A549 (cell line): ENCODE results near the gene NQO2. TPM values are rescaled to one million over a fixed set of nuclear protein-coding genes. Genes with fewer than 3 reads are reported as not detected.

Experiments
- ATAC-seq, 2 experiments: fragments of 200-7000 bp in 1 of 2; fragments of >200 bp in 1 of 2; cut with Nextera tagmentation in 1 of 2; cut with Tn5 transposase in 1 of 2; 3 replicates each; pipeline versions ENCODE4 v1.8.0 to v1.9.1; 2018 to 2020; ENCODE audit warnings: mild to moderate bottlenecking in 1 of 2, moderate library complexity in 1 of 2
- CTCF ChIA-PET: fragments of 300-600 bp; sonication (Branson Sonifier 250); formaldehyde crosslinking; extraction: SDS; loops from one replicate; lab custom pipeline; 2021; ENCODE audit warnings: antibody characterized with exemption, inconsistent platforms; lab: Yijun Ruan, JAX
- POLR2A ChIA-PET: fragments of 350-600 bp; formaldehyde crosslinking; extraction: SDS; loops from one replicate; lab custom pipeline; 2021; ENCODE audit warnings: antibody characterized with exemption, inconsistent platforms; lab: Yijun Ruan, JAX
- DNase-seq, 2 experiments: peaks; one replicate each; pipeline versions ENCODE4 v3.0.0 to v3.0.0-alpha.2; 2011 to 2016; ENCODE audit warnings: low read depth in 1 of 2, low spot score in 1 of 2
- FAIRE-seq: peaks from 2 replicates; lab custom pipeline; 2011; peaks lifted over from hg19 to GRCh38; lab: Jason Lieb, UNC
- H3K27ac ChIP-seq, 2 experiments: fragments of >200 bp; sonication (Bioruptor Twin); formaldehyde crosslinking; 3 replicates each; pipeline ENCODE4 v1.5.1; 2016 to 2017
- H3K4me1 ChIP-seq: fragments of >200 bp; sonication (Bioruptor Twin); formaldehyde crosslinking; 3 replicates; pipeline ENCODE4 v1.6.1; 2016
- H3K4me2 ChIP-seq: fragments of >200 bp; sonication (Bioruptor Twin); formaldehyde crosslinking; 3 replicates; pipeline ENCODE4 v1.6.1; 2016
- H3K4me3 ChIP-seq: fragments of >200 bp; sonication (Bioruptor Twin); formaldehyde crosslinking; 3 replicates; pipeline ENCODE4 v1.5.1; 2016
- H3K9me3 ChIP-seq: fragments of >200 bp; sonication (Bioruptor Twin); formaldehyde crosslinking; 3 replicates; pipeline ENCODE4 v1.6.1; 2016
- BHLHE40 ChIP-seq: IDR thresholded peaks from 2 replicates; pipeline ENCODE4 v1.6.1; 2012; ENCODE audit warnings: low read depth, low read length, inconsistent platforms
- CEBPB ChIP-seq, 2 experiments: fragments of >200 bp in 1 of 2; sonication (Bioruptor Twin) in 1 of 2; formaldehyde crosslinking in 1 of 2; IDR thresholded peaks; 2 replicates each; pipeline ENCODE4 v1.6.1; 2012 to 2016
- CHD4 ChIP-seq: fragments of 200-600 bp; sonication (generic); IDR thresholded peaks from 2 replicates; pipeline ENCODE4 v1.6.1; 2016; ENCODE audit warnings: antibody characterized with exemption, mild to moderate bottlenecking, borderline replicate concordance
- FOSB ChIP-seq: fragments of 250-450 bp; sonication (Bioruptor Pico); IDR thresholded peaks from 2 replicates; pipeline ENCODE4 v1.5.0; 2020; ENCODE audit warnings: mild to moderate bottlenecking, moderate library complexity
- FOSL2 ChIP-seq, 2 experiments: fragments of 450-650 bp in 1 of 2; fragments of >200 bp in 1 of 2; sonication (Bioruptor Twin) in 1 of 2; formaldehyde crosslinking; IDR thresholded peaks; 2 replicates each; pipeline versions ENCODE4 v1.5.0 to v1.6.1; 2016 to 2020; ENCODE audit warnings: mild to moderate bottlenecking in 1 of 2, moderate library complexity in 1 of 2
- HDAC2 ChIP-seq: fragments of 200-600 bp; sonication (generic); IDR thresholded peaks from 2 replicates; pipeline ENCODE4 v1.6.1; 2016
- HEYL ChIP-seq: fragments of 250-450 bp; sonication (Bioruptor Pico); IDR thresholded peaks from 2 replicates; pipeline ENCODE4 v1.8.0; 2021; ENCODE audit warnings: mild to moderate bottlenecking, moderate library complexity
- HOXB13 ChIP-seq: fragments of 250-450 bp; sonication (Bioruptor Pico); IDR thresholded peaks from 2 replicates; pipeline ENCODE4 v1.5.0; 2020; ENCODE audit warnings: low read depth, mild to moderate bottlenecking, moderate library complexity
- HOXB5 ChIP-seq: fragments of 250-450 bp; sonication (Bioruptor Pico); IDR thresholded peaks from 2 replicates; pipeline ENCODE4 v1.5.0; 2020; ENCODE audit warnings: mild to moderate bottlenecking, moderate library complexity
- JUN ChIP-seq, 2 experiments: fragments of >200 bp; sonication (Bioruptor Twin); formaldehyde crosslinking; IDR thresholded peaks; 2 replicates in 1 of 2; 3 replicates in 1 of 2; pipeline ENCODE4 v1.6.1; 2016 to 2017
- MAFK ChIP-seq: fragments of 450-650 bp; IDR thresholded peaks from 2 replicates; pipeline ENCODE4 v1.6.1; 2014; ENCODE audit not compliant: partially characterized antibody
- MAZ ChIP-seq: fragments of 150-350 bp; IDR thresholded peaks from 2 replicates; pipeline ENCODE4 v1.6.1; 2014; ENCODE audit warnings: antibody characterized with exemption, low read depth, low read length, borderline replicate concordance
- MYC ChIP-seq: IDR thresholded peaks from 2 replicates; pipeline ENCODE4 v1.6.1; 2012; ENCODE audit warnings: mild to moderate bottlenecking, inconsistent platforms, low read length, improper control_type of control experiment, borderline replicate concordance
- NFE2L2 ChIP-seq: fragments of 150-350 bp; conservative IDR thresholded peaks from 2 replicates; pipeline ENCODE4 v1.6.1; 2014; ENCODE audit warnings: low read length
- NPAS2 ChIP-seq: fragments of 250-450 bp; sonication (Bioruptor Pico); IDR thresholded peaks from 2 replicates; pipeline ENCODE4 v1.8.0; 2022; ENCODE audit warnings: mild to moderate bottlenecking, moderate library complexity, borderline replicate concordance
- NR3C1 ChIP-seq: fragments of >200 bp; sonication (Bioruptor Twin); formaldehyde crosslinking; IDR thresholded peaks from 3 replicates; pipeline ENCODE4 v1.6.1; 2017
- RARB ChIP-seq: fragments of 250-450 bp; sonication (Bioruptor Pico); IDR thresholded peaks from 2 replicates; pipeline ENCODE4 v1.8.0; 2021; ENCODE audit warnings: mild to moderate bottlenecking, moderate library complexity
- RCOR1 ChIP-seq: fragments of 150-350 bp; IDR thresholded peaks from 2 replicates; pipeline ENCODE4 v1.6.1; 2014; ENCODE audit warnings: antibody characterized with exemption, low read length, low read depth
- TFCP2L1 ChIP-seq: fragments of 250-450 bp; sonication (Bioruptor Pico); IDR thresholded peaks from 2 replicates; pipeline ENCODE4 v1.5.0; 2021; ENCODE audit warnings: mild to moderate bottlenecking
- ZNF302 ChIP-seq: fragments of 250-450 bp; sonication (Bioruptor Pico); IDR thresholded peaks from 2 replicates; pipeline ENCODE4 v1.9.0; 2021; ENCODE audit warnings: inconsistent platforms, mild to moderate bottlenecking, moderate library complexity
- WGBS: methylation state at CpG from one replicate; pipeline ENCODE4 v1.1.6; 2017; ENCODE audit errors: missing lambda C conversion rate; 5-methylcytosine and 5-hydroxymethylcytosine counted together
- polyA plus RNA-seq, 4 experiments: library from polyadenylated mRNA; depleted of rRNA in 3 of 4; stranded (reverse); fragments of >200 nt; fragmentation: RNase III in 1 of 4; extraction: RNeasy Plus Mini Kit Qiagen cat#74134 plus additional on column Dnase treatment in 1 of 4; gene quantifications; 2 replicates in 3 of 4; 3 replicates in 1 of 4; pipeline ENCODE4 v1.2.3, GENCODE V29; 2011 to 2017
- TF ChIP-seq, protein P1 (sequence below): IDR thresholded peaks from 2 replicates; pipeline ENCODE4 v1.6.1; 2012; ENCODE audit warnings: low read depth, borderline replicate concordance
- TF ChIP-seq, protein P2 (sequence below): fragments of 200-600 bp; sonication (generic); IDR thresholded peaks from 2 replicates; pipeline ENCODE4 v1.6.1; 2016; ENCODE audit warnings: antibody characterized with exemption, mild to moderate bottlenecking, moderate library complexity
- TF ChIP-seq, protein P3 (sequence below): fragments of >200 bp; sonication (Bioruptor Twin); formaldehyde crosslinking; IDR thresholded peaks from 3 replicates; pipeline ENCODE4 v1.6.1; 2016
- TF ChIP-seq, protein P4 (sequence below): IDR thresholded peaks from 2 replicates; pipeline ENCODE4 v1.6.1; 2012

NQO2 gene
- polyA plus RNA-seq, 2 of the 4 experiments (the other 2 are of a cell fraction): 67.2 to 86.5 TPM

DNA sequence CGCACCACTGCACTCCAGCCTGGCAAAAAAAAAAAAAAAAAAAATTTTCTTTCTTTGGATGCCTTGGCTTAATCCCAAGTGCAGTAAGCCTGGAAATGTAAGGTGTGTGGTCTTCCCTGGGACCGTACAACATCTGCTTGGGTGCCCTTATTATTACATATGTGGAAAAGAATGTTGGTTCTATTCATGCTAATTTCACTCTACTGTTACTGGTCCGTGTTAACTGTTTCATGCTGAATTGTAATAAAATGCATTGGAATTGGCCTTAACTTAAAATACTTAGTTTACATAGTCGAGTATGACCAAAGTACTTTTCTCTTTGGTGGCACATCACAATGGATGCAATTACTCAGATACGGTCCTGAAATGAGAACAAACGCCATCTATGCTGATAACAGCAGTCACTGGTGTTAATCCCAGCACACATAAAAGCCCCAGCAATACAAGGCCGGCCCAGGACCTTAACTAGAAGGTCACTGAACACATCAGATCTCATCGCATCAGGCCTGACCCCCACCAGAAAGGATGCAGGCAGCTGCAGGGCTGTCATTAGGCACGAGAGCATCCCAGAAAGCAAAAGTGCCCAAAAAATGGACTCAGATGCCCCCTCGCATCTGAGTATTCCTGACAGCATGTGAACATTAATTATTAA, 29.5 kb upstream of the NQO2 start:
- peak in 1 of 2 experiments; percentile 14; a peak in 3 of 6 replicates for ATAC-seq
- H3K4me1 ChIP-seq: peaks cover 11% of the 10 kb centered on the region; the same call in 2 of the 3 replicates
- ChIA-PET CTCF (no interaction called here), POLR2A (no interaction called here)
- DNase-seq: no peak
- WGBS: 29% methylated on average over 10 of the region's 10 CpGs
- FAIRE-seq: no peak
- peak overlapping the region; percentile 83 for H3K4me2 ChIP-seq
- H3K4me3 ChIP-seq: peak overlapping the region; percentile 86
- TF ChIP-seq RCOR1 (no peak), TFCP2L1 (no peak), CEBPB (IDR thresholded peaks at IDR 0.05) (no peak), ZNF302 (CRISPR knock-in tag) (no peak), FOSL2 (IDR thresholded peaks at IDR 0.05) (no peak), FOSL2 (CRISPR knock-in tag; IDR thresholded peaks at IDR 0.05) (no peak), MAZ (no peak), NR3C1 (no peak), NPAS2 (CRISPR knock-in tag) (no peak), HEYL (no peak), MYC (no peak), HDAC2 (no peak), BHLHE40 (no peak), CHD4 (no peak), HOXB5 (CRISPR knock-in tag) (no peak), HOXB13 (no peak)
- TF ChIP-seq, protein P1, sequence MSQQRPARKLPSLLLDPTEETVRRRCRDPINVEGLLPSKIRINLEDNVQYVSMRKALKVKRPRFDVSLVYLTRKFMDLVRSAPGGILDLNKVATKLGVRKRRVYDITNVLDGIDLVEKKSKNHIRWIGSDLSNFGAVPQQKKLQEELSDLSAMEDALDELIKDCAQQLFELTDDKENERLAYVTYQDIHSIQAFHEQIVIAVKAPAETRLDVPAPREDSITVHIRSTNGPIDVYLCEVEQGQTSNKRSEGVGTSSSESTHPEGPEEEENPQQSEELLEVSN: no peak
- peak overlapping the region; percentile 88 to 99 for H3K27ac ChIP-seq
- no peaks in the 10 kb centered on the region for H3K9me3 ChIP-seq

DNA sequence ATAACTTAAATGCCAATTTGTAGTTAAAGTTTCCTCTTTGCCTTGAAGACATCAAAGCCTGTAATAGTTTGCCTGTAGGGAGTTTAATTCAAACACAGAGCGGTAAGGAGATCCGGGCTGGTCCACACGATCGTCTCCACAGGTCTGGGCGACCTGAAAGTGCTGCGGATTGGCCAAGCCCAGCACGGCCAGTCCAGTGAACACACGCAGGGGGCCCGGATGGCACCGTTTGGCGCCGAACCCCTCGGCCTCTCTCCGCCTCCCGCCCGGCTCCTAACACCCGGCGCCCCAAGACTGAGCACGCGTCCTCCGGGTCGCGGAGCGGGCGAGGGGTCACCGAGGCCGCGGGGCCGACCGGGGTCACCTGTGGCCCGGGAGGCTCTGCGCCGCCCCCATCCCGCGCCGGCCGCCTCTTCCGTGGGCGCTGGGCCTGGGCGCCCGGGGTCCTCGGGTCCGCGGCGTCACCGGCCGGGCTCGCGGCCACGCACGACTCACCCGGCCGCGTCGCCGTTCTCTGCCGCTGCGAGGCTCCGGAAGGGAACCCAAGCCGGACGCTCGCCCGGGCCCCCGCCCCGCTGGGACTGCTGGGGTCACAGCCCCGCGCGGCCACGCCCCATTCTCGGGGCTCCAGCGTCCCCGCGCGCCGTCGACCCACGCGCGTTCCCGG, 28.8 kb upstream of the NQO2 start:
- WGBS: 3% methylated on average over 14 of the region's 80 CpGs
- H3K9me3 ChIP-seq: no peaks in the 10 kb centered on the region
- H3K4me1 ChIP-seq: peaks cover 12% of the 10 kb centered on the region; the same call in 2 of the 3 replicates
- TF ChIP-seq, protein P2, sequence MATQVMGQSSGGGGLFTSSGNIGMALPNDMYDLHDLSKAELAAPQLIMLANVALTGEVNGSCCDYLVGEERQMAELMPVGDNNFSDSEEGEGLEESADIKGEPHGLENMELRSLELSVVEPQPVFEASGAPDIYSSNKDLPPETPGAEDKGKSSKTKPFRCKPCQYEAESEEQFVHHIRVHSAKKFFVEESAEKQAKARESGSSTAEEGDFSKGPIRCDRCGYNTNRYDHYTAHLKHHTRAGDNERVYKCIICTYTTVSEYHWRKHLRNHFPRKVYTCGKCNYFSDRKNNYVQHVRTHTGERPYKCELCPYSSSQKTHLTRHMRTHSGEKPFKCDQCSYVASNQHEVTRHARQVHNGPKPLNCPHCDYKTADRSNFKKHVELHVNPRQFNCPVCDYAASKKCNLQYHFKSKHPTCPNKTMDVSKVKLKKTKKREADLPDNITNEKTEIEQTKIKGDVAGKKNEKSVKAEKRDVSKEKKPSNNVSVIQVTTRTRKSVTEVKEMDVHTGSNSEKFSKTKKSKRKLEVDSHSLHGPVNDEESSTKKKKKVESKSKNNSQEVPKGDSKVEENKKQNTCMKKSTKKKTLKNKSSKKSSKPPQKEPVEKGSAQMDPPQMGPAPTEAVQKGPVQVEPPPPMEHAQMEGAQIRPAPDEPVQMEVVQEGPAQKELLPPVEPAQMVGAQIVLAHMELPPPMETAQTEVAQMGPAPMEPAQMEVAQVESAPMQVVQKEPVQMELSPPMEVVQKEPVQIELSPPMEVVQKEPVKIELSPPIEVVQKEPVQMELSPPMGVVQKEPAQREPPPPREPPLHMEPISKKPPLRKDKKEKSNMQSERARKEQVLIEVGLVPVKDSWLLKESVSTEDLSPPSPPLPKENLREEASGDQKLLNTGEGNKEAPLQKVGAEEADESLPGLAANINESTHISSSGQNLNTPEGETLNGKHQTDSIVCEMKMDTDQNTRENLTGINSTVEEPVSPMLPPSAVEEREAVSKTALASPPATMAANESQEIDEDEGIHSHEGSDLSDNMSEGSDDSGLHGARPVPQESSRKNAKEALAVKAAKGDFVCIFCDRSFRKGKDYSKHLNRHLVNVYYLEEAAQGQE: no peak
- TF ChIP-seq FOSB (CRISPR knock-in tag): no peak
- TF ChIP-seq, protein P3, sequence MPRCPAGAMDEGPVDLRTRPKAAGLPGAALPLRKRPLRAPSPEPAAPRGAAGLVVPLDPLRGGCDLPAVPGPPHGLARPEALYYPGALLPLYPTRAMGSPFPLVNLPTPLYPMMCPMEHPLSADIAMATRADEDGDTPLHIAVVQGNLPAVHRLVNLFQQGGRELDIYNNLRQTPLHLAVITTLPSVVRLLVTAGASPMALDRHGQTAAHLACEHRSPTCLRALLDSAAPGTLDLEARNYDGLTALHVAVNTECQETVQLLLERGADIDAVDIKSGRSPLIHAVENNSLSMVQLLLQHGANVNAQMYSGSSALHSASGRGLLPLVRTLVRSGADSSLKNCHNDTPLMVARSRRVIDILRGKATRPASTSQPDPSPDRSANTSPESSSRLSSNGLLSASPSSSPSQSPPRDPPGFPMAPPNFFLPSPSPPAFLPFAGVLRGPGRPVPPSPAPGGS: 0 out of 3 replicates have a peak, but pooled peaks have one; percentile 37
- no peak for TF ChIP-seq RARB (CRISPR knock-in tag)
- TF ChIP-seq MAFK: no peak
- peak; percentile 34 to 61; a peak in 2 of 5 replicates for TF ChIP-seq JUN (IDR thresholded peaks at IDR 0.05)
- TF ChIP-seq, protein P4, sequence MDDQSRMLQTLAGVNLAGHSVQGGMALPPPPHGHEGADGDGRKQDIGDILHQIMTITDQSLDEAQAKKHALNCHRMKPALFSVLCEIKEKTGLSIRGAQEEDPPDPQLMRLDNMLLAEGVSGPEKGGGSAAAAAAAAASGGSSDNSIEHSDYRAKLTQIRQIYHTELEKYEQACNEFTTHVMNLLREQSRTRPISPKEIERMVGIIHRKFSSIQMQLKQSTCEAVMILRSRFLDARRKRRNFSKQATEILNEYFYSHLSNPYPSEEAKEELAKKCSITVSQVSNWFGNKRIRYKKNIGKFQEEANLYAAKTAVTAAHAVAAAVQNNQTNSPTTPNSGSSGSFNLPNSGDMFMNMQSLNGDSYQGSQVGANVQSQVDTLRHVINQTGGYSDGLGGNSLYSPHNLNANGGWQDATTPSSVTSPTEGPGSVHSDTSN: no peak
- no peak for TF ChIP-seq NFE2L2
- no peak for TF ChIP-seq RCOR1
- TF ChIP-seq, all 56 proteins: peak for 2
- no peak for FAIRE-seq
- Histone ChIP-seq H3K4me3 (peak overlapping the region; percentile 86), H3K27ac (peak overlapping the region; percentile 88 to 99), H3K4me2 (peak overlapping the region; percentile 83)
- CTCF ChIA-PET: interaction anchor here (1.3 to 1.6 kb wide), 4 partner anchors 14 to 21 kb away, joined by 3 to 10 read pairs (median 6); no protein-coding TSS in a partner anchor
- ATAC-seq: peak; percentile 87 to 89
- peak; percentile 41 to 57 for DNase-seq
- POLR2A ChIA-PET: interaction anchor here (0.6 to 1.6 kb wide), 4 partner anchors 17 to 125 kb away, joined by 3 to 35 read pairs (median 6); no protein-coding TSS in a partner anchor
